Lower lobe of right lung (tissue), 2 donors: ENCODE data around the gene TSEN54. TPM values are rescaled to one million over a fixed set of nuclear protein-coding genes. Genes with fewer than 3 reads are reported as not detected.

Experiments
- ATAC-seq, 2 donors: fragments of 200-7000 bp; cut with Tn5 transposase; one replicate each; pipeline ENCODE4 v1.9.1; 2020 to 2022; ENCODE audit warnings: mild to moderate bottlenecking in 2 of 2, moderate library complexity in 2 of 2
- DNase-seq: peaks from one replicate; pipeline ENCODE4 v3.0.0-alpha.2; 2020
- H3K27ac ChIP-seq: fragments of 200-600 bp; one replicate; pipeline ENCODE4 v1.8.0; 2022
- H3K27me3 ChIP-seq: fragments of 200-600 bp; one replicate; pipeline ENCODE4 v1.8.0; 2022; ENCODE audit warnings: low read depth
- H3K36me3 ChIP-seq: fragments of 200-600 bp; one replicate; pipeline ENCODE4 v1.8.0; 2022; ENCODE audit warnings: mild to moderate bottlenecking
- H3K4me1 ChIP-seq: fragments of 200-600 bp; one replicate; pipeline ENCODE4 v1.8.0; 2022
- H3K4me3 ChIP-seq: fragments of 200-600 bp; one replicate; pipeline ENCODE4 v1.8.0; 2022; ENCODE audit warnings: mild to moderate bottlenecking
- H3K9me3 ChIP-seq: fragments of 200-600 bp; one replicate; pipeline ENCODE4 v1.8.0; 2022
- CTCF ChIP-seq: fragments of 200-600 bp; IDR thresholded peaks from one replicate; pipeline ENCODE4 v1.8.0; 2022; ENCODE audit warnings: antibody characterized with exemption, mild to moderate bottlenecking
- intact Hi-C: fragments of 100-400 bp; cut with DNase I; formaldehyde crosslinking; loops from one replicate; pipeline ENCODE4 v1.11.0; 2022
- total RNA-seq: library from RNA; stranded (reverse); fragmentation: NEBNext Ultra II Directional; extraction: Animal tissue kit (Norgen Biotek cat#: 25700); gene quantifications from one replicate; pipeline ENCODE4 v1.2.1, GENCODE V29; 2021
- donor health status: DM: no; HTN: yes; CAD: no; lungs with severe emphysema.

The TSEN54 gene
- total RNA-seq, 1 donor from 2014 or later, result 20.4 TPM

- DNase-seq, result no peak
- no peak for TF ChIP-seq CTCF
- peaks cover 44% of the 10 kb centered on the region for H3K4me1 ChIP-seq
- H3K9me3 ChIP-seq, result no peaks in the 10 kb centered on the region
- peaks cover 39% of the 10 kb centered on the region for H3K36me3 ChIP-seq
- no peak for ATAC-seq
- H3K27ac ChIP-seq, result peak overlapping the region; percentile 69
- intact Hi-C loops, result no loop called here
- H3K4me3 ChIP-seq, result no peak overlapping the region
- H3K27me3 ChIP-seq, result no peaks in the 10 kb centered on the region
Measured at GRCh38 chr17:75488693-75489510, 27.4 kb upstream of the TSEN54 start.

GRCh38 chr17:75489511-75489955 is 26.8 kb upstream of the TSEN54 start:
- TF ChIP-seq CTCF, result no peak
- Histone ChIP-seq H3K4me1 (peaks cover 44% of the 10 kb centered on the region), H3K4me3 (no peak overlapping the region), H3K36me3 (peaks cover 45% of the 10 kb centered on the region), H3K27ac (no peak overlapping the region), H3K27me3 (no peaks in the 10 kb centered on the region), H3K9me3 (no peaks in the 10 kb centered on the region)
- ATAC-seq (no peak), DNase-seq (no peak)
- intact Hi-C loops, result no loop called here

- intact Hi-C loops, result no loop called here
- Histone ChIP-seq H3K9me3 (no peaks in the 10 kb centered on the region), H3K4me1 (peaks cover 44% of the 10 kb centered on the region), H3K27me3 (no peaks in the 10 kb centered on the region), H3K36me3 (peaks cover 52% of the 10 kb centered on the region), H3K4me3 (no peak overlapping the region), H3K27ac (peak overlapping the region; percentile 71)
- DNase-seq, result no peak
- ATAC-seq, result peak; percentile 46 to 64
- TF ChIP-seq CTCF, result no peak
Measured at GRCh38 chr17:75490173-75490743, 26.1 kb upstream of the TSEN54 start.

GRCh38 chr17:75490953-75491649 is 25.2 kb upstream of the TSEN54 start:
- peaks cover 60% of the 10 kb centered on the region for H3K36me3 ChIP-seq
- H3K4me1 ChIP-seq, result peaks cover 39% of the 10 kb centered on the region
- H3K27me3 ChIP-seq, result no peaks in the 10 kb centered on the region
- intact Hi-C loops, result no loop called here
- H3K4me3 ChIP-seq, result no peak overlapping the region
- peak in 1 of 2 donors; percentile 1 for ATAC-seq
- no peak for TF ChIP-seq CTCF
- no peaks in the 10 kb centered on the region for H3K9me3 ChIP-seq
- H3K27ac ChIP-seq, result peak overlapping the region; percentile 71
- DNase-seq, result no peak

- H3K4me1 ChIP-seq, result peaks cover 34% of the 10 kb centered on the region
- intact Hi-C loops, result no loop called here
- peaks cover 63% of the 10 kb centered on the region for H3K36me3 ChIP-seq
- H3K27ac ChIP-seq, result no peak overlapping the region
- no peak overlapping the region for H3K4me3 ChIP-seq
- TF ChIP-seq CTCF, result no peak
- H3K27me3 ChIP-seq, result no peaks in the 10 kb centered on the region
- ATAC-seq, result no peak
- no peaks in the 10 kb centered on the region for H3K9me3 ChIP-seq
- no peak for DNase-seq
Measured at GRCh38 chr17:75491680-75492079, 24.6 kb upstream of the TSEN54 start.
